ENCODE data around the gene CST6.
"Not testable (repeated sequence)": the region's sequence is repeated elsewhere in the genome, so short reads cannot be mapped to it uniquely, and the experiment has no call there.

Gene CST6

GRCh38 chr11:66015454-66015881, 3.7 kb downstream of the CST6 start:
- DNase-seq (ENCODE audit: low spot score), result no peak

- DNase-seq (ENCODE audit: low spot score), result no peak
Measured at GRCh38 chr11:66015936-66016792, 4.4 kb downstream of the CST6 start.

GRCh38 chr11:66016793-66017177, 5.0 kb downstream of the CST6 start:
- DNase-seq (ENCODE audit: low spot score), result no peak

GRCh38 chr11:66017321-66017720, 5.5 kb downstream of the CST6 start:
- DNase-seq (ENCODE audit: low spot score), result no peak

- DNase-seq (ENCODE audit: low spot score), result no peak
Measured at GRCh38 chr11:66020212-66020611, 8.4 kb downstream of the CST6 start.

GRCh38 chr11:66020618-66021357, 9.0 kb downstream of the CST6 start:
- DNase-seq (ENCODE audit: low spot score), result peak; percentile 87

GRCh38 chr11:66022401-66023185, 10.8 kb downstream of the CST6 start:
- DNase-seq (ENCODE audit: low spot score), result peak; percentile 68

- not testable (repeated sequence) for DNase-seq (ENCODE audit: low spot score)
Measured at GRCh38 chr11:66023186-66023440, 11.3 kb downstream of the CST6 start.

GRCh38 chr11:66026017-66026529, 14.3 kb downstream of the CST6 start, which contains the start of gene CATSPER1:
Gene CATSPER1 (minus strand): TSS chr11:66026479. CDS start chr11:66026379, 100 bp downstream.
- no peak for DNase-seq (ENCODE audit: low spot score)

- DNase-seq (ENCODE audit: low spot score), result peak; percentile 45
Measured at GRCh38 chr11:66032957-66033735, 21.3 kb downstream of the CST6 start.

GRCh38 chr11:66035653-66036333, 24.0 kb downstream of the CST6 start:
- no peak for DNase-seq (ENCODE audit: low spot score)

GRCh38 chr11:66036334-66036710, 24.5 kb downstream of the CST6 start:
- no peak for DNase-seq (ENCODE audit: low spot score)

GRCh38 chr11:66037327-66037726, 25.5 kb downstream of the CST6 start:
- no peak for DNase-seq (ENCODE audit: low spot score)

- no peak for DNase-seq (ENCODE audit: low spot score)
Measured at GRCh38 chr11:66039765-66040164, 28.0 kb downstream of the CST6 start.

- DNase-seq (ENCODE audit: low spot score), result no peak
Measured at GRCh38 chr11:66042227-66042995, 30.6 kb downstream of the CST6 start.

- DNase-seq (ENCODE audit: low spot score), result no peak
Measured at GRCh38 chr11:66042996-66043906, 31.4 kb downstream of the CST6 start.

GRCh38 chr11:66044757-66045156, 32.9 kb downstream of the CST6 start:
- DNase-seq (ENCODE audit: low spot score), result peak; percentile 86

- DNase-seq (ENCODE audit: low spot score), result peak; percentile 85
Measured at GRCh38 chr11:66045177-66045639, 33.4 kb downstream of the CST6 start.

GRCh38 chr11:66046901-66047300, 35.1 kb downstream of the CST6 start:
- DNase-seq (ENCODE audit: low spot score), result no peak
